ENCODE data around the gene GJA9. TPM values are rescaled to one million over a fixed set of nuclear protein-coding genes. Genes with fewer than 3 reads are reported as not detected.

GJA9 gene
- total RNA-seq, 4 donors from 2014 or later: 0.41 to 1.6 TPM; not detected in 2

DNA sequence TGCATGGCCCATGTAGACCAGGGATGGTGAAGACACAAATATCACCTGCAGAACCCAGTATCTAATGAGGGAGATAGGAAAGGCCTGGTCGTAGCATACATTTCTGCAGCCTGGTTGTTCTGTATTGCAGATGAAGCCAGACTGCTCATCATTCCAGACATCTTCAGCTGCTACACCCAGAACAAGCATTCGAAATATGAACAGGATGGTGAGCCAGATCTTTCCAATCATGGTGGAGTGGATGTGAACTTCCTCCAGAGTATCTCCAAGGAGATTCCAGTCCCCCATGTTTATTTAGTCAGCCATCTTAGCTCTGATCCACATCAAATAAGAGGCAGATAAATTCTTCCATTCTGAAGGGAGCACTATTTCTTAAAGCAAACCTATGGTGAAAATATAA, 5.6 kb downstream of the GJA9 start:
- Histone ChIP-seq H3K36me3 (no peaks in the 10 kb centered on the region), H3K27ac (no peak overlapping the region), H3K4me3 (no peak overlapping the region), H3K27me3 (no peaks in the 10 kb centered on the region), H3K9me3 (no peaks in the 10 kb centered on the region), H3K4me1 (peaks cover 4 to 22% (median 18%) of the 10 kb centered on the region in 4 donors)
- WGBS, 2 donors (ENCODE audit: low coverage in 1 of 2): 91% methylated on average over 2 of the region's 2 CpGs; no CpG with 5 or more reads in 1 of the 2 donors
- in situ Hi-C loops (cut with MboI; ENCODE audit: low pct_ligation_motif_present in 1 of 4, low pct_unique_long_range_greater_than_20kb in 1 of 4, low sequenced_read_pairs in 3 of 4) (loop anchor here in 2 of 4 donors (10.0 to 25.0 kb wide), 2 partner anchors 186 to 209 kb away; no protein-coding TSS in a partner anchor), intact Hi-C loops (cut with DNase I; ENCODE audit: low total_unique reads) (no loop called here)
- no peak for TF ChIP-seq POLR2AphosphoS5 (IDR thresholded peaks at IDR 0.05)
- no peak for TF ChIP-seq POLR2A (IDR thresholded peaks at IDR 0.05)
- no peak for TF ChIP-seq EP300 (IDR thresholded peaks at IDR 0.05; ENCODE audit: low read depth)
- TF ChIP-seq, protein P1, sequence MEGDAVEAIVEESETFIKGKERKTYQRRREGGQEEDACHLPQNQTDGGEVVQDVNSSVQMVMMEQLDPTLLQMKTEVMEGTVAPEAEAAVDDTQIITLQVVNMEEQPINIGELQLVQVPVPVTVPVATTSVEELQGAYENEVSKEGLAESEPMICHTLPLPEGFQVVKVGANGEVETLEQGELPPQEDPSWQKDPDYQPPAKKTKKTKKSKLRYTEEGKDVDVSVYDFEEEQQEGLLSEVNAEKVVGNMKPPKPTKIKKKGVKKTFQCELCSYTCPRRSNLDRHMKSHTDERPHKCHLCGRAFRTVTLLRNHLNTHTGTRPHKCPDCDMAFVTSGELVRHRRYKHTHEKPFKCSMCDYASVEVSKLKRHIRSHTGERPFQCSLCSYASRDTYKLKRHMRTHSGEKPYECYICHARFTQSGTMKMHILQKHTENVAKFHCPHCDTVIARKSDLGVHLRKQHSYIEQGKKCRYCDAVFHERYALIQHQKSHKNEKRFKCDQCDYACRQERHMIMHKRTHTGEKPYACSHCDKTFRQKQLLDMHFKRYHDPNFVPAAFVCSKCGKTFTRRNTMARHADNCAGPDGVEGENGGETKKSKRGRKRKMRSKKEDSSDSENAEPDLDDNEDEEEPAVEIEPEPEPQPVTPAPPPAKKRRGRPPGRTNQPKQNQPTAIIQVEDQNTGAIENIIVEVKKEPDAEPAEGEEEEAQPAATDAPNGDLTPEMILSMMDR (IDR thresholded peaks at IDR 0.05): no peak
- DNase-seq: no peak

DNA sequence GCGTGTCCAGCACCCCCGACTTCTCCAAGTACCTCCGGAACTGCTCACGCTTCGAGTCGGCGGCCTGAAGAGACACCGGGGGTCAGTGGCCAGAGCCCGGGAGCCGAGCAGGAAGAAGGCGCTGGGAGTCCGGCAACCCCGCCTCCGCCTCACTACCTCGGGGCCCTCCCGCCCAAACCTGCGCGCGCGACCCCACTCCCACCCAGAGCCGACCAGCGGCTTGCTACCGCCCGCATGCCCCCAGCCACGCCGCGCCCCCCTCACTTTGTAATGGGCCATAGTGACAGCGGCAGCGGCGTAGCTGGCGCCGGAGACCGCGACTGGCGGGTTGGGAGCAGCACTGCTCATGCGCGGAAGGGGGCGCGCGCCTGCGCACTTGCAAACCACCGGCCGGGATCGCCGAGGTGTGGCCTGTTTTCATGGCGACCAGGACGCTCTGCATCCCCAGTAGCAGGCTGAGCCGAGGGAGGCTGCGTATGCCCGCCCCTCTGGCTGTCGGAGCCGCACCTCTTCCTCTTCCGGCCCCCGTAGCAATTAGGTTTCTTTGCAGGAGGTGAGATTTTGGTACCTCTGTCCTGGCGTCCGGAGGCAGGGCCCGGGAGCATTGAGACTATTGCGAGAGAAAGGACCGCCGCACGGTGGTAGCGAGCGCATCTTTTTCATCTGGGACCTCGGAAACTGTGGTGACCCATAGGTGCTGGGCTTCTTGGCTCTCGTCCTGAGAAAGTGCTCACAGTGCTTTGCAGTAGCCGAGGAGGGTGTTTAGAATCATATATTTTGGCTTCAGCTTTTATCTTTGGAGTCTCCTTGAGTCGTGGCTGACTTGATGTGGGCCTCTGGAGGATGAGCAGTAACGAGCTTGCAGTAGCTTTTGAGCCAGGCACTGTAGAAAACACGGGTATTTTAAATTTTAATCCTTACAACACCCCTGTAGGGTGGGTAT, 8.1 kb downstream of the GJA9 start, which contains the start of gene MYCBP:
Gene MYCBP (minus strand): TSS at position 322 of the 943 bp plus-strand sequence. CDS start 43 bp downstream, at position 279.
- peak; percentile 97 for DNase-seq
- intact Hi-C loops (cut with DNase I; ENCODE audit: low total_unique reads): no loop called here
- H3K36me3 ChIP-seq: no peaks in the 10 kb centered on the region
- H3K27me3 ChIP-seq: no peaks in the 10 kb centered on the region
- H3K4me3 ChIP-seq: peak within 1 kb of the TSS; percentile 52 to 97 (median 81)
- 0 to 1% methylated on average over 1 to 46 of the region's 69 CpGs for WGBS, 2 donors (ENCODE audit: low coverage in 1 of 2)
- in situ Hi-C loops (cut with MboI; ENCODE audit: low pct_ligation_motif_present in 1 of 4, low pct_unique_long_range_greater_than_20kb in 1 of 4, low sequenced_read_pairs in 3 of 4): loop anchor here in 1 of 4 donors (10.0 kb wide), 1 partner anchor 212 kb away; no protein-coding TSS in a partner anchor
- TF ChIP-seq POLR2AphosphoS5 (IDR thresholded peaks at IDR 0.05) (peak; percentile 47 to 84 (median 63)), POLR2A (IDR thresholded peaks at IDR 0.05) (peak; percentile 48), EP300 (IDR thresholded peaks at IDR 0.05; ENCODE audit: low read depth) (no peak)
- TF ChIP-seq, protein P1 (IDR thresholded peaks at IDR 0.05): peak in 4 of 5 experiments; percentile 23 to 63 (median 38)
- no peaks in the 10 kb centered on the region for H3K9me3 ChIP-seq
- peak within 1 kb of the TSS; percentile 83 to 88 (median 84) for H3K27ac ChIP-seq
- H3K4me1 ChIP-seq: peaks cover 4 to 22% (median 18%) of the 10 kb centered on the region in 4 donors

DNA sequence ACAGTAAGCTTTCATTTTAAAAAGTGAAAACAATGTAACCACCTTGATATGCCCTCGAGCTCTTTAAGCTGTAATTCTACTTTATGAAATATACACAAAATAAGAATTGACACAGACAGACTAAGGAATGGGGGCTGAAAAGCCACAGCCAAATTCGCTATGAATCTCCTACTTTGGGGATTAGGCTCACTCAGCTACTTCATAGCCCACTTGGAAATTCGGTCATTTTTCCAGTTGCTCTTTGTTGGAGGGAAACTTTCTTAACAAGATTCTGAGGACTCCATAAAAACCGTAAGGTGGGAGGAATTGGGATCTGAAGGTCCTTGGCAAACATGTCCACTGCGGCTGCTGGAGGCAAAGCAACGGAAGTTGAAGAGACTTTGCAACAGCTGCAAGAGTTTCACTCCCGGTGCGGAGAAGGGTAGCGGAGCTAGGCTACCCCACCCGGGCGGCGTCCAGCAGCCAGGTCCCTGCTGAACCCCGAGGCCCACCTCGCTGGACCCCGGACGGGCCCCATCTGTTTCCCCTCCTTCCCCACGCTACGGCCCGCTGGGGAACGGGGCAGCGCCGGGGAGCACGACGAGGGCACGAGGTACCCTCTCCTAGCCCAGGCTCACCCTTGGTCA, 8.9 kb downstream of the GJA9 start:
- H3K4me3 ChIP-seq: peak overlapping the region; percentile 52 to 97 (median 81)

More for the DNA sequence above, 8.9 kb downstream of the GJA9 start:
- TF ChIP-seq, protein P1 (IDR thresholded peaks at IDR 0.05): no peak
- TF ChIP-seq EP300 (IDR thresholded peaks at IDR 0.05; ENCODE audit: low read depth): no peak
- H3K36me3 ChIP-seq: no peaks in the 10 kb centered on the region
- H3K27me3 ChIP-seq: no peaks in the 10 kb centered on the region
- WGBS, 2 donors (ENCODE audit: low coverage in 1 of 2): 4 to 17% methylated on average over 3 to 16 of the region's 25 CpGs
- H3K27ac ChIP-seq: peak overlapping the region; percentile 83 to 88 (median 84)
- peak; percentile 36 for DNase-seq
- intact Hi-C loops (cut with DNase I; ENCODE audit: low total_unique reads) (no loop called here), in situ Hi-C loops (cut with MboI; ENCODE audit: low pct_ligation_motif_present in 1 of 4, low pct_unique_long_range_greater_than_20kb in 1 of 4, low sequenced_read_pairs in 3 of 4) (loop anchor here in 1 of 4 donors (10.0 kb wide), 1 partner anchor 212 kb away; no protein-coding TSS in a partner anchor)
- H3K4me1 ChIP-seq: peaks cover 4 to 22% (median 18%) of the 10 kb centered on the region in 4 donors
- no peaks in the 10 kb centered on the region for H3K9me3 ChIP-seq

Measured in transverse colon (tissue), 4 donors.